Thyroid gland (tissue), 4 donors: ENCODE data around the gene ROBO2. TPM values are rescaled to one million over a fixed set of nuclear protein-coding genes. Genes with fewer than 3 reads are reported as not detected.

Source experiments
- DNase-seq, 2 donors: peaks; one replicate each; pipeline ENCODE4 v3.0.0-alpha.2; 2019
- H3K27ac ChIP-seq, 3 donors: fragments of 200-600 bp; sonication (generic); 1 replicate in 2 of 3; 2 replicates in 1 of 3; pipeline ENCODE4 v1.5.1; 2016 to 2019; ENCODE audit warnings: mild to moderate bottlenecking in 1 of 3, moderate library complexity in 1 of 3
- H3K27me3 ChIP-seq: fragments of 200-600 bp; sonication (generic); one replicate; pipeline ENCODE4 v1.5.1; 2019
- H3K36me3 ChIP-seq, 2 donors: fragments of 200-600 bp; sonication (generic); one replicate each; pipeline ENCODE4 v1.5.1; 2016 to 2019
- H3K4me1 ChIP-seq, 2 donors: fragments of 200-600 bp; sonication (generic); one replicate each; pipeline ENCODE4 v1.5.1; 2017 to 2019
- H3K4me3 ChIP-seq, 3 donors: fragments of 200-600 bp; sonication (generic); replicated peaks in 1 of 3; 1 replicate in 2 of 3; 2 replicates in 1 of 3; pipeline ENCODE4 v1.5.1; 2016; ENCODE audit warnings: mild to moderate bottlenecking in 1 of 3
- H3K9me3 ChIP-seq: fragments of 200-600 bp; sonication (generic); one replicate; pipeline ENCODE4 v1.5.1; 2017
- CTCF ChIP-seq, 6 experiments: fragments of 200-600 bp in 3 of 6; fragments of 450-650 bp in 3 of 6; sonication (generic) in 3 of 6; IDR thresholded peaks; one replicate each; pipeline ENCODE4 v1.5.1; 2016 to 2019; ENCODE audit warnings: antibody characterized with exemption in 6 of 6, mild to moderate bottlenecking in 2 of 6, inconsistent platforms in 1 of 6, moderate library complexity in 1 of 6
- POLR2A ChIP-seq, 2 donors: fragments of 450-650 bp; IDR thresholded peaks; one replicate each; pipeline ENCODE4 v1.6.1; 2017; ENCODE audit warnings: antibody characterized with exemption in 2 of 2, mild to moderate bottlenecking in 2 of 2, moderate library complexity in 1 of 2
- WGBS, 2 donors: methylation state at CpG; one replicate each; pipeline ENCODE4 v1.1.5; 2017; 5-methylcytosine and 5-hydroxymethylcytosine counted together
- intact Hi-C: fragments of 100-400 bp; cut with DNase I; formaldehyde crosslinking; loops from one replicate; pipeline ENCODE4 v1.15.1; 2023
- total RNA-seq, 4 donors: library from RNA; depleted of rRNA; stranded (reverse); fragments of >200 nt; gene quantifications; one replicate each; pipeline ENCODE4 v1.2.3, GENCODE V29; 2016

ROBO2 gene
- total RNA-seq, 4 donors from 2014 or later = 0.56 to 1.5 TPM; not detected in 2

- Histone ChIP-seq H3K27me3 (no peaks in the 10 kb centered on the region), H3K9me3 (no peaks in the 10 kb centered on the region), H3K27ac (no peak overlapping the region), H3K4me1 (no peaks in the 10 kb centered on the region), H3K4me3 (no peak overlapping the region), H3K36me3 (no peaks in the 10 kb centered on the region)
- TF ChIP-seq POLR2A (IDR thresholded peaks at IDR 0.05) (no peak), CTCF (IDR thresholded peaks at IDR 0.05) (no peak)
- DNase-seq = no peak
- intact Hi-C loops = no loop called here
These were observed 164.0 kb downstream of the ROBO2 start for GRCh38 chr3:77203851-77204250.

- WGBS, 2 donors = 69 to 70% methylated on average over 10 to 11 of the region's 11 CpGs
- intact Hi-C loops = no loop called here
- no peaks in the 10 kb centered on the region for H3K9me3 ChIP-seq
- DNase-seq = no peak
- H3K27ac ChIP-seq = no peak overlapping the region
- no peaks in the 10 kb centered on the region for H3K4me1 ChIP-seq
- H3K27me3 ChIP-seq = no peaks in the 10 kb centered on the region
- no peak for TF ChIP-seq POLR2A (IDR thresholded peaks at IDR 0.05)
- H3K36me3 ChIP-seq = no peaks in the 10 kb centered on the region
- no peak overlapping the region for H3K4me3 ChIP-seq
These were observed 164.9 kb downstream of the ROBO2 start for GRCh38 chr3:77204788-77205187.

GRCh38 chr3:77207753-77208152, 167.9 kb downstream of the ROBO2 start:
- Histone ChIP-seq H3K4me1 (no peaks in the 10 kb centered on the region), H3K4me3 (no peak overlapping the region), H3K27me3 (no peaks in the 10 kb centered on the region), H3K36me3 (no peaks in the 10 kb centered on the region), H3K27ac (no peak overlapping the region), H3K9me3 (no peaks in the 10 kb centered on the region)
- DNase-seq = no peak
- intact Hi-C loops = no loop called here
- WGBS, 2 donors = 87 to 89% methylated on average over 8 of the region's 8 CpGs
- TF ChIP-seq CTCF (IDR thresholded peaks at IDR 0.05) (no peak), POLR2A (IDR thresholded peaks at IDR 0.05) (no peak)

- intact Hi-C loops = no loop called here
- H3K27ac ChIP-seq = no peak overlapping the region
- H3K9me3 ChIP-seq = no peaks in the 10 kb centered on the region
- no peaks in the 10 kb centered on the region for H3K36me3 ChIP-seq
- no peaks in the 10 kb centered on the region for H3K4me1 ChIP-seq
- TF ChIP-seq CTCF (IDR thresholded peaks at IDR 0.05) = no peak
- WGBS, 2 donors = 77 to 87% methylated on average over 3 of the region's 3 CpGs
- H3K27me3 ChIP-seq = no peaks in the 10 kb centered on the region
- H3K4me3 ChIP-seq = no peak overlapping the region
- no peak for DNase-seq
These were observed 182.8 kb downstream of the ROBO2 start for GRCh38 chr3:77222701-77223100.

GRCh38 chr3:77227567-77227966, 187.7 kb downstream of the ROBO2 start:
- intact Hi-C loops = no loop called here
- 95 to 98% methylated on average over 2 of the region's 2 CpGs for WGBS, 2 donors
- no peak for DNase-seq
- no peaks in the 10 kb centered on the region for H3K4me1 ChIP-seq
- H3K4me3 ChIP-seq = no peak overlapping the region
- no peaks in the 10 kb centered on the region for H3K9me3 ChIP-seq
- no peak overlapping the region for H3K27ac ChIP-seq
- TF ChIP-seq POLR2A (IDR thresholded peaks at IDR 0.05) (no peak), CTCF (IDR thresholded peaks at IDR 0.05) (no peak)
- H3K36me3 ChIP-seq = no peaks in the 10 kb centered on the region
- H3K27me3 ChIP-seq = no peaks in the 10 kb centered on the region

- Histone ChIP-seq H3K36me3 (no peaks in the 10 kb centered on the region), H3K4me1 (no peaks in the 10 kb centered on the region), H3K27me3 (no peaks in the 10 kb centered on the region), H3K27ac (no peak overlapping the region), H3K4me3 (no peak overlapping the region), H3K9me3 (no peaks in the 10 kb centered on the region)
- TF ChIP-seq POLR2A (IDR thresholded peaks at IDR 0.05) (no peak), CTCF (IDR thresholded peaks at IDR 0.05) (no peak)
- WGBS, 2 donors = 95 to 98% methylated on average over 2 of the region's 2 CpGs
- intact Hi-C loops = no loop called here
- no peak for DNase-seq
These were observed 192.7 kb downstream of the ROBO2 start for GRCh38 chr3:77232557-77232956.
